GM18909 (cell line): ENCODE measurements around the gene MEGF9.
"Not testable (repeated sequence)": the region's sequence is repeated elsewhere in the genome, so short reads cannot be mapped to it uniquely, and the experiment has no call there.

ENCODE experiments used
- ATAC-seq: cut with Tn5 transposase; IDR thresholded peaks from one replicate; pipeline ENCODE4 v1.9.1; 2021; ENCODE audit warnings: mild to moderate bottlenecking; ENCODE audit not compliant: unreplicated experiment, poor library complexity

MEGF9 gene

DNA sequence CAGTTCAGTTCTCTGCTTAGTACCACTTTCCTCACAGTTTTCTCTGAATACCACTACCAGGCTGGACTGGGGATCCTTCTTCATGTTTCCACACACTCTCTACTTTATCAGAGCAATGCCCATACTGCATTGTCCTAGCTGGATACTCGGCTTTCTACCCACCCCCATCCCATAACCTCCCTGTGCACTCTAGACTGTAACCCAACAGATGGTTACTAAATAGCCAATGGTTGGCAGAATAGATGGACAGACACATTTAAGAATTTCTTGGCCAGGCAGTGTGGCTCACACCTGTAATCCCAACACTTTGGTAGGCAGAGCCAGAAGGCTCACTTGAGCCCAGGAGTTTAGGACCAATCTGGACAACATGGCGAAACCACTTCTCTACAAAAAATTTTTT, 157.1 kb downstream of the MEGF9 start:
- no peak for ATAC-seq

DNA sequence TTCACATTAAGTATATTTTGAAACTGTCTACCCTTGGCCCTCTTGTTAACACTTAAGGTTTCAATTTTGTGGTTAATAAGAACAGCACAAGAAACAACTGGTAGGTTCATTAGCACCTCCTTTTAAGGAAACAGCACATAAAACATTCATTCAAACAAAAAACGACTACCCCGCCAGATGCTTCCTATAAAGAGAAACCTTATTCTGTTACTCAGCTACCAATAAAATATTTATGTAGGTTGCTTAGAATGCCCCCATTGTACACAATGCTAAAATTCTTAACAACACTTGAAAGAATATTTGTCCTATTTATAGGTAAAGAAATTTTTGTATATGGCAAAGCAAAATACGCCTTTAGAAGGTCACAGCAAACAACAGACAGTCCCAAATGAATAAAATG, 157.5 kb downstream of the MEGF9 start:
- ATAC-seq = no peak

DNA sequence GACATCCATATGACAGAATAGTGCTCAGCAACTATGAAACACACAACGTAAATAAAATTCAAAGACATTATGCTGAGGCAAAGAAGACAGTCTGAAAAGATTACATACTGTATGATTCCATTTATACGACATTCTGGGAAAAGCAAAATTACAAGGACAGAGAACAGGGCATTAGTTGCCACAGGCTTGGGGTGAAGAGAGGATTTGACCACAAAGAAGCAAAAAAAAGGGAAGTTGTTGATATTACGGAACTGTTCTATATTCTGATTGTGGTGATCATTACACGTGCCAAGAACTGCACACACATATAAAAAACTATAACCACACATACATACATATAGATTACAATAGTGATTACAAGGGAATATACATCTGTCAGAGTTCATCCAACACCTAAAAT, 158.4 kb downstream of the MEGF9 start:
- ATAC-seq = no peak

DNA sequence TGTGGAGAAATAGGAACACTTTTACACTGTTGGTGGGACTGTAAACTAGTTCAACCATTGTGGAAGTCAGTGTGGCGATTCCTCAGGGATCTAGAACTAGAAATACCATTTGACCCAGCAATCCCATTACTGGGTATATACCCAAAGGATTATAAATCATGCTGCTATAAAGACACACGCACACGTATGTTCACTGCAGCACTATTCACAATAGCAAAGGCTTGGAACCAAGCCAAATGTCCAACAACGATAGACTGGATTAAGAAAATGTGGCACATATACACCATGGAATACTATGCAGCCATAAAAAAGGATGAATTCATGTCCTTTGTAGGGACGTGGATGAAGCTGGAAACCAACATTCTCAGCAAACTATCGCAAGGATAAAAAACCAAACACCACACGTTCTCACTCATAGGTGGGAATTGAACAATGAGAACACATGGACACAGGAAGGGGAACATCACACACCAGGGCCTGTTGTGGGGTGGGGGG, 162.0 kb downstream of the MEGF9 start:
- ATAC-seq = not testable (repeated sequence)
